AML-193 (cell line): ENCODE measurements around the gene ZNF595.
"Not testable (repeated sequence)": the region's sequence is repeated elsewhere in the genome, so short reads cannot be mapped to it uniquely, and the experiment has no call there.

ENCODE experiments used
- DNase-seq, 2 experiments: peaks; one replicate each; lab custom pipeline; 2025; lab: John Stamatoyannopoulos, UW

Gene ZNF595

DNA sequence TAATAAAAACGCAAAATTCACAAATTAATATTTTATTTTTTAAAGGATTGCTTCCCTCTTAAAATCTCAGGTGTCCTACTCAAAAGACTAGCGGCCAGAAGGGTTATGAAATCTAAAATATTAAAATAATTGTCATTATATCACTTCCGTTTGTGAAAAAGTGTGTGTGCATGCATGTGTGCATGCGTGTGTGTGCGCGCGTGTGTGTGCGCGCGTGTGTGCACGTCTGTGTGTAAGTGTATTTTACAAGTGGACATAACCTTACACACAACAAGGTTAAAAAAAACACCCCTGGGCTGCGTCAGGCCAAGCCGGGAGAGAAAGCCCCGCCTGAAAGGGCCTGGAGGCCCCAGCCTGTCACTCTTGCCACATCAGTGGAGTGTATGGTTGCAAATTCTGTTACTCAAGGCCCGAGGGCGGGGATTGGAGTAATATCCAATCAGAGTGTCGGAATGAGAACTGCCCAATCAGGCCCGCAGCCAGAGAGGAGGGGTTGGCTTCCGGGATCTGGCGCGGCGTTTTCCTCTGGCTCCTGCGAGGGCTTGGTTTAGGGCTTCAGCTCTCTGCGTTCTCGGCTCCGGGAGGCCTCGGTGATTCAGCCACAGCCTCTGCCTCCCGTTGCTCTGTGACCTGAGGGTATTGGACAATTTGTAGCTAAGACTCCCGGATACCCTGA lies at the start of gene ZNF595:
Gene ZNF595, plus strand, starts transcription at position 518 of the 676 bp plus-strand sequence. CDS start 168 bp downstream, outside the sequence.
- DNase-seq, result not testable (repeated sequence)

DNA sequence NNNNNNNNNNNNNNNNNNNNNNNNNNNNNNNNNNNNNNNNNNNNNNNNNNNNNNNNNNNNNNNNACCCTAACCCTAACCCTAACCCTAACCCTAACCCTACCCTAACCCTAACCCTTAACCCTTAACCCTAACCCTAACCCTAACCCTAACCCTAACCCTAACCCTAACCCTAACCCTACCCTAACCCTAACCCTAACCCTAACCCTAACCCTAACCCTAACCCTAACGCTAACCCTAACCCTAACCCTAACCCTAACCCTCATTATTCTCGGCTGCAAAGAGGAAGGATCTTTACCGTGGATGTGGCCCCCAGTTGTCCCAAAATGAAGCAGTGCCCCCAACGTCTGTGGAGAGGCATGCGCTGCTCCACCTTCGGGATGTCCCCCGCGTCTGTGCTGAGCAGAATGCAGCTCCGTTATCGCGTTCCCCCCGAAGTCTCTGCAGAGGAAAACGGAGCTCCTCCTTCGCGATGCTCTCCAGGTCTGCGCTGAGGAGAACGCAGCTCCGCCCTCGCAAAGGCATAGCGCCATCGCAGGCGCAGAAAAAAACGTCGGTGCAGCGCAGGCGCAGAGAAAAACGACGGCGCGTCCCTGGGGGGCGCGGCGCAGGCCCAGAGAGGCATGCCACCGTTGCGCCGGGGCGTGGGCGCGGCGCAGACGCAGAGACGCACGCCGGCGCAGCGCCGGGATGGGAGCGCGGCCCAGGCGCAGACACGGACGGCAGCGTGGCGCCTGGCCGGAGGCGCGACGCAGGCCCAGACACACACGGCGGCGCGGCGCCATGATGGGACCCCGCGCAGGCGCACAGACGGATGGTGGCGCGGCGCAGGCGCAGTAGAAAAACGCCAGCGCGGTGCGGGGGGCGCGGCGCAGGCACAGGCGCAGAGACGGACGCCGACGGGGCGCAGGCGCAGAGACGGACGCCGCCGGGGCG lies 42.9 kb upstream of the ZNF595 start:
- DNase-seq, result not testable (repeated sequence)

DNA sequence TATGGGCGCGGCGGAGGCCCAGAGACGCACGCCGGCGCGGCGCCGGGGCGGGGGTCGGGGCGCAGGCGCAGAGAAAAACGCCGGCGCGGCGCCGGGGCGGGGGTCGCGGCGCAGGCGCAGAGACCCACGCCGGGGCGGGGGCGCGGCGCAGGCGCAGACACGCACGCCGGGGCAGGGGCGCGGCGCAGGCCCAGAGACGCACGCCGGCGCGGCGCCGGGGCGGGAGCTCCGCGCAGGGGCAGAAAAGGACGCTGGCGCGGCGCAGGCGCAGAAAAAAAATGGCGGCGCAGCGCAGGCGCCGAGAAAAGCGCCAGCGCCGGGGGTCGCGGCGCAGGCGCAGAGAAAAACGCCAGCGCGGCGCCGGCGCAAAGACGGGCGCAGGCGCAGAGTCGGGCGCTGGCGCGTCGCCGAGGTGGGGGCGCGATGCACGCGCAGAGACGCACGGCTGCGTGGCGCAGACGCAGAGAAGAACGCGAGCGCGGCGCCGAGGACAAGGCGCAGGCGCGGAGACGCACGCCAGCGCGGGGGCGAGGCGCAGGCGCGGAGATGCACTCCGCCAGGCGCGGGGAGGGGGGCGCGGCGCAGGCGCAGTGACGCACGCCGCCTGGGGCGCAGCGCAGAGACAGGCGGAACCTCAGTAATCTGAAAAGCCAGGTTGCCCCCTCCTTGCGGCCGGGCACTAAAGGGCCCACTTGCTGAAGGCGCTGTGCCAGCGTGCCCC lies 41.9 kb upstream of the ZNF595 start:
- DNase-seq, result not testable (repeated sequence)

DNA sequence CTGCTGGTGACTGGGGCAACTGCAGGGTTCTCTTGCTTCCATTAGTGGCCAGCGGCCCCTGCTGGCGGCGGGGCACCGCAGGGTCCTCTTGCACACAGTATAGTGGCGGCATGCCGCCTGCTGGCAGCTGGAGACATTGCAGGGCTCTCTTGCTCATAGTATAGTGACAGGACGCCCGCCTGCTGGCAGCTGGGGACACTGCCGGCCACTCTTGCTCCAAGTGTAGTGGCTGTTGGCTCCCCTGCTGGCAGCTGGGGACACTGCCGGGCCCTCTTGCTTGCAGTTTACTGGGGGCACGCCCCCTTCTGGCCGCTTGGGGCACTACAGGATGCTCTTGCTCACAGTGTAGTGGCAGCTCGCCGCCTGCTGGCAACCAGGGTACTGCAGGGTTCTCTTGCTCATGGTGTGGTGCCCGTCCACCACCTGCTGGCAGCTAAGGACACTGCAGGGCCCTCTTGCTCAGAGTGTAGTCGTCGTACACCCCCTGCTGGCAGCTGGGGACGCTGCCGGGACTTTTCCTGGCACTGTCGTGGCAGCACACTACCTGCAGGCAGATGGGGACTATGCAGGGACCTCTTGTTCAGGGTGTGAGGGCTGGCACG lies 41.2 kb upstream of the ZNF595 start:
- not testable (repeated sequence) for DNase-seq

DNA sequence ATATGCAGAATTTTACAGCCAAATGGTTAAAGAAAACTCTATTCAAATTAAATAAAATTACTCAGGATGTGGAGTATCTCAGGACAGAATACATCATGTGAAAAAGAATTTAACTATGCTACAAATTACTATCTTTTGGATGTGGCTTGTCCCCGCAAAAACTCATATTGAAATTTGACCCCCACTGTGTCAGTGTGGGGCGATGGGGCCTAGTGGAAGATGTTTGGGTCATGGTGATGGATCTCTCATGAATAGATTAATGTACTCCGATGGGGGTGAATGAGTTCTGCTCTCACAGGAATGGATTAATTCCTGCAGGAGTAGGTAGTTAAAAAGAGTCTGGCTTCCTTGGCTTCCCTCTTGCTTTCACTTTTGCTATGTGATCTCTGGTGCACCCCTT lies 35.0 kb upstream of the ZNF595 start:
- DNase-seq, result not testable (repeated sequence)

DNA sequence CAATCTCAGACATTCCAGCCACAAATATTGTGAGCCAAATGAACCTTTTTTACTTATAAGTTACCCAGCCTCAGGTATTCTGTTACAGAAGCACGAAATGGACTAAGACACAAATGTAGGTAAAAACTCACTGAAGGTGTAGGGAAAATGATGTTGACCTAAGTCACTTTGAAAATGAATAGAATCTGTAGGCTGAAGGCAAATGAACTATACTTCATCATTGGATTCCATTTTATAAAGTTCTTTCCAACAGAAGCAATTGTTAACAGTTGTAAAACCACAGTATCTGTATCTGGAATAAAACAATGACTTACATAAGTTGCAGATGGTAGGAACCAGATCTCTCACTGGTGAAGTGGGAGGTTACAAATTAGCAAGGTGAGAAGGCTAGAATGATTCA lies 34.5 kb upstream of the ZNF595 start:
- DNase-seq, result not testable (repeated sequence)

DNA sequence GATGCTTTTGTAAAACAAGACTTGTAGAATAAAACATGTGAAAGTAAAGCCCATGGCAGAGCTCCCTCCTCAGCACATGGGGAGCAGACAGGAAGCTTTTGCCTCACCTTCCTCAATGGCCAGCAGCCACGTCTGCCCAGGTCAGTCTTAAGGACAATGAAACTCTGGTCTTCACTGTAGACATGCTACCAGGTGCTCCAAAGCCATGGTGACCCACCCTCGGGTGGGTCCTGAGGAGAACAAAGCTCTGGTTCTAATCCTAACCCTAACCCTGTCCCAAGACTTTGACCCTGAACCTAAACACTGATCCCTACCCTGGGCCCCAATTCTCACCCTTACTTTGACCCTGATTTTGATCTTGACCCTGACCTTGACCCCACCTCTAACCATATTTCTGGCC lies 30.2 kb upstream of the ZNF595 start:
- not testable (repeated sequence) for DNase-seq

DNA sequence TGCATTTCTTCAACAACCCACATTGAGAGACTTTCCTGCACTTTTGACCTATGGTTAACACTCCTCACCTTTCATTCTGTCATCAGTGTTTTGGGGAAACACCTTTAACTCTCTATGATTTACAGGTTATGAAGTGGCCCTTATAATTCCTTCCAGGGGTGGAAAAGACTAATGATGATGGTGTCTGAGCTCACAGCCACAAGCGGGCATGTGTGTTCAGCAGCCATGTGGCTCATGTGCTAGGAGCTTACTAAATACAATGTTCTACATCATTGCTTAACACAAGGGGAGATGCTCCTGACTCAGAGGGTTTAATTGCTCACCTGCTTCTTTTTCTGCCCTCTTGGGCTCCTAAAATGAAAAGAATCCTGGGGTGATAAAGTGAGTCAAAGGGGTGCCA lies 28.8 kb upstream of the ZNF595 start:
- not testable (repeated sequence) for DNase-seq

DNA sequence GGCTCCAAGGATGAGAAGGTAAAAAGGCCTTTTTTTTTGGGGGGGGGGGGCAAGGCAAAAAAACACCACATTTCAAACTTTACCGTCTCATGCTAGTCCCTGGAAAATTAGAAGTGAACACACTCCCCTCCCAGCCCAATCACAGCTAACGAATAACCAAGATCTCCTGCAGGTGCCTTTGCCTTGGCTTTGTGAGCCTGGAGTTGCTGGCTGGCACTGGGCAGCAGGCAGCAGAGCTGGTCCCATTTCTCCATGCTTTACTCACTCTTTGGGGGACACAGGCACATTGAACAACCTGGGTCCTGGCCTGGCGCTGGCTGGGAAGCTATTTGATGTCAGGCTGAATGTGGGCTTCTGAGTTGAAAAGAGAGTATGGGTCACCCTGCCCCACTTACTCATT lies 25.6 kb upstream of the ZNF595 start:
- DNase-seq, result not testable (repeated sequence)

DNA sequence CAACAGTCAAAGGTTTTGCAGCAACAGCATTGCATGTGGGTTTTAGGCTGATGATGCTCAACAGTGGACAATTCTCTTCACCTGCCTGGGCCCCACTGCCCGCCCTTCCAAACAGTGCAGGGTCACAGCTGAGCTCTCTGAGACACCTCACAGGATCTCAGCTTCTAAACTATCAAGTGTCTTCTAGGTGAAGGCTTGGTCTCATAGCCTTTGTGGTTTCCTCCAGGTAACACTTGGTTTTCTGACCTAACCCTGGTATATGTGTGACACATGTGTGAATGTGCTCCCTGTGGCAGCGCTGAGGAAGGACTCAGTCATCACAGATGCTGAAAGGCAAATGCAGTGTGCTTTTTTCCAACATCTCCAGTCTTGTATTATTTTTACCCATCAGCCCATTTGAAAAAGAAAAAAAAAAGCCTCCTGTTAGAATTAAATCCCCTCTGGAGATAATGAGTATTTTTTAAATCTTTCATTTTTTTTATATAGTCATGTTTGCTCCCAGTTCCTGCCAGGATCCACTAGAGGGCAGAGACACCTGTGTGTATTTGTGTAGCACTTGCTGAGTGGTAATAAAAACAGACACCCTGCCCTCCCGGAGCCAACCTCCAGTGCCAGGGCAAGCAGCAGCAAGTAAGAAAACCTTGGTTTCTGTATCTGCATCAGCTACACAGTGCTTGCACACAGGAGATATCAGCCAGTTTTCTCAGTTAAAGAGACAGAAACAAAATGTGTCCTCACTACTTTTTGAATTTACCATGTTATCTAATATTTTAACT lies 24.2 kb upstream of the ZNF595 start:
- not testable (repeated sequence) for DNase-seq

DNA sequence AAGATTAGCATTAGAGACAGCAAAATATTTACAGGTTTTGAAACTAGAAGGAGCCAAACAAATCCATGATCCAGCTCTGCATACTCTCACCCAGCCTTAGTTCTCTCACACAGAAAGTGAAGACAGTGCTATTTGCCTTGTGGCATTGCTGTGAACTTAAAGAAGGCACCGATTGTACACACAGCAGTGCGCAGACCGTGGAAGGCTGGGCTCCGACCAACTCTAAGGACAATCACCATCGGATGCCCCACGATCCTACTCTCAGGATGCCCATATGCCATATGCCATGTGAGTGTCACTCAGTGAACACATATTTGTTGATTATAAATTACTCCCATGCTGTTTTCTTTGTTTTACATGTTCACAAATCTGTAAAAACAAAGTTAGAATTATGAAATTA lies 19.8 kb upstream of the ZNF595 start:
- DNase-seq, result not testable (repeated sequence)

DNA sequence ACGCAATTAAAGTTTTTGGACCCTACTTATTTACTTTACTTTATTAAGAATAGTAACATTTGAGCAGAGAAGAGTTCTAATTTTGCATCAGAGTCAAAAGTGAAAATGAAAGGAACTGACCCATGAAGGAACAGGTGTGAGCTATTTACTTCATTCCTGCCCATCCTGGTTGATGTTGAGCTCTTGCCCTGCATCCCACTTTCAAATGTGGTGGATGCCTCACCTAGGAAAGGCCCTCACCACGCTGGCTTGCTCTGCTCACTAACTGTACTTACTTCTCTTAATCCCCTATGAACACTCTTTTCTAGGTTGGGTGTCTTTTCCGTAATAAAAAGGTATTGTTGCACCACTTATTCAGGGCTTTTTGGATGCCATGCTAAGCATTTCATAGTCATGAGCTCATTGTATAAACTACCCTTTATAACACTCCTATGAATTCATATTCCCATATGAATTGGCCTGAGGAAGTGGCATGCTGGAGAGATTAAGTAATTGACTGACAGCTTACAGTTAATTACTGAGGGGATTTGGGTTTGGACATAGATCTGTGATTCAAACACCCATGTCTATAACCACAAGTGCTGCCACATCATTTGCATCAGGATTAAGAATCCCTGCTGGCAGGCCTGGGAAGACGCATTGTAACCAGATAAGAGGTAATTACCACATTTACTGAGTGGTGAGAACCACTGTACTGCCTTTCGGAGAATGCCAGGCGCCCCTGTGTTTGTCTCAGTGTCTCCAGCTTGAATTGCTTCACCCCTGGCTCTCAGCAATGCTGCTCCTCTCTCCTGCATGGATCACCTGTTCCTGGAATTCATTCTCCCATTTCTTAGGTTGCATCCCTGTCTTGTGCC lies 16.3 kb upstream of the ZNF595 start:
- DNase-seq, result not testable (repeated sequence)

DNA sequence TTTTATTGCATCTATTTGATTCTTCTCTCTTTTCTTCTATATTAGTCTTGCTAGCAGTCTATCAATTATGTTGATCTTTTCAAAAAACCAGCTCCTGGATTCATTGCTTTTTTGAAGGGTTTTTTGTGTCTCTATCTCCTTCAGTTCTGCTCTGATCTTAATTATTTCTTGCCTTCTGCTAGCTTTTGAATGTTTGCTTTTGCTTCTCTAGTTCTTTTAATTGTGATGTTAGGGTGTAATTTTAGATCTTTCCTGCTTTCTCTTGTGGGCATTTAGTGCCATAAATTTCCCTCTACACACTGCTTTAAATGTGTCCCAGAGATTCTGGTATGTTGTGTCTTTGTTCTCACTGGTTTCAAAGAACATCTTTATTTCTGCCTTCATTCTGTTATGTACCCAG lies 14.9 kb upstream of the ZNF595 start:
- DNase-seq, result not testable (repeated sequence)

DNA sequence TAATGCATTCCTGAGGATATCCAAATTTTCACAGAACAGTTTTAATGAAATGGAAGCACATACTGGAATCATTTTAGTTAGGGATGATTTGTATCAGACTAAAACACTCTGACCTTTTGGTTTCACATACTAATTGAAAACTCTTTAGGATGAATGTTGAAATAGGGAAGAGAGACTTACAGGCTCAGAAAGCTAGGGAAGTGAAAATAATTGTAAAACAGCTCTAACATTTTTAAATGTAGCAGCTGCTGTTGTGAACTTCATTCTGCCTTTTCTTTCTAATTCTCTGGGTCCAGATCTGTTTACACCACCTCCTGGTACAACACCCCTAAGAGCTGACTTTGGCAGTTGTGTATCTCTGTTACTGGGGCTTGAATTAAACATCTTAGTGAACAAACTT lies 9.7 kb upstream of the ZNF595 start:
- not testable (repeated sequence) for DNase-seq

DNA sequence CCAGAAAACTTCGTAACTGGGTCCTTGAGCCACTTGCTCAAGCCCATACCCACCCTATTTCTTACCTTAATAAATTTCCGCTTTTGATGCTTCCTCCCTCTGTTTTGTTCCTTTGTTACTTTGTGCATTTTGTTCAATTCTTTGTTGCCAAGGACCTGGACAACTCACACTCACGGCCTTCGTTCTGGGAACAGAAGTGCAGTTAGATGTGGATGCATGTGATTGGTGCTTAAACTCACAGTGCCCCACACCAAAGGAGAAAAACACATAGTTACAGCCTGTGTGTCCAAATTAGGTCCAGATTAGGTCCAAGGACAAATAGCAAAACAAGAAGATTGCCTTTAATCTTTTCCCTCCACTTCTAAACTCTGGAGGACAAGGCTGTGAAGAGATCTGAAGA lies 1.9 kb upstream of the ZNF595 start:
- DNase-seq, result not testable (repeated sequence)

DNA sequence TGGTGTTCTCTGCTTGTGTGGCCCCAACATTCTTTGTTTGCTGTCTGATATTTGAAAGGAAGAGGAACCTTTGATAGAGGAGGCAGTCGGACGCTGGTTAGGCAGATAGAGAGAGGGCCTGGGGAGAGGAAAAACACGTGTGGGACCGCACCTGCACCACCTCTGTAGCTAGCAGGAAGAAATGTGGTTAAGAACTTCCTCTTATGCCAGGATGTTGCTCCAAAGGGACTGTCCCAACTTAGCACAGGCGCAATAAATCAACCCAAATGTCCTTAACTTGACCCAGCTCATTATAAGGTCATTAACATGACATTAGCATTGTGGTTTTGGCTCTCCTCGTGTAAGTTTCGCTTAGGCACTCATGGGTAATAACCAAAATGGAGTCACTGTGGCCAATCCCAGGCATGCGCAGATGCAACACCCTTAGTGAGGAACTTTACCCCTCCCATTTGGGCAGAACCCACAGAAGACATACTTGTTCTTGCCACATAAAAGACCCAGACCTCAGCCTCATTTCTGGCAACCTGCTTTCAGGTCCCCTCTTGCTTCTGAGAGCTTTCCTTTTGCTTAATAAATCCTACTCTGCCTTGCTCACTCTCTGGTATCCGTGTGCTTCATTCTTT lies 1.4 kb upstream of the ZNF595 start:
- not testable (repeated sequence) for DNase-seq

DNA sequence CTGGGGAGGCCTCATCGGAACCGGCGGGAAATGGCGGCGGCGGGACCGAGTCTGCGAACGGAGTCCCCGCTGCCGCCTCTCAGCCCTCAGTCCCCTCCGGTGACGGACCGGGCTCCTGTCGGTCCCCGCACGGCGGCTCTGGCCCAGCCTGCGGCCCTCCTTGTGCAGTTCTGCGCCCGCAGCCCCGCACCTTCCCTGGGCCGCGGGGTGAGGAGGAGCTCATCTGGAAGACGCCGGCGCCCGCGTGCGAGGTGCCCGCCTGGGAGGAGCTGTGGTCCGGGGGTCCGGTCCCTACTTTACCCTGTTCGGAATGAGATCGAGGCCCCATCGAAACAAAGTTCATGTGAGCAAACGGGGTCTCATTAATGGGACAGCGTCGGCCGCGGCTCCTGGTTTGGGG lies 400 bp downstream of the ZNF595 start:
- DNase-seq, result not testable (repeated sequence)

DNA sequence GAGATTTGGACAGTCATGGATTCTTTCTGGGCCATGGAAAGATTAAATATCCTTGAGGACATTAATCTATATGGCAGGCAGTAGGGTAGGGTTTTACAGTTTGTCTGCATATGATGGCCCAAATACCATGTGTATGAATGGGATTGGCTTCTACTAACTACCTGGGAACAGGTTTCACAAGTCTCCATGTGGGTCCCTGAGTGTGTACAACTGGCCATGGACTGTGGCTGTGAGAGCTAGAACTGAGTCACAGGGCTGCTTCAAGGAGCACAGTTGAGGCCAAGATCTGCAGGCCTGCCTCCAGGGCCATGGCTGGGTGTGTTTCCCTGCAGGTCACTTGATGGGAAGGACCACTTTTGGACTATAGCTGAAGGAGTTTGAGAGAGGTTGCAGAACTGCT lies 11.6 kb downstream of the ZNF595 start:
- DNase-seq, result not testable (repeated sequence)

DNA sequence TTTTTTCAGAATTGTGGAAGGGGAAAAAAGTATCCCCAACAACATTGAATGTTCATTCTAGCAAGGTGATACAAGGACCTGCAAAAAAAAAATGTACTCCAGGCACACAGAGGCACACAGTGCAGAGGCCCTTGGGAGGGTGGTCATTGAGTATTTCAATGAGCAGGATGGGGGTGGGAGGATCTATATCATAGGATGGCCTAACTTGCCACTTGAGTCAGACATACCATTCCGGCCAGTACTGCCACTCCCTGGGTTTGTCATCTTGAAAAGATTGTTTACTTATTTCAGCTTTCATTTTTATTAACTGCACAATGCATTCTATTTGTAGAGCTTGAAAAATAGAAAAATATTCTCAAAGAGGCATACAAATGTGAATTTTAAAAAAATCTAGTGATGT lies 18.7 kb downstream of the ZNF595 start:
- DNase-seq, result no peak

DNA sequence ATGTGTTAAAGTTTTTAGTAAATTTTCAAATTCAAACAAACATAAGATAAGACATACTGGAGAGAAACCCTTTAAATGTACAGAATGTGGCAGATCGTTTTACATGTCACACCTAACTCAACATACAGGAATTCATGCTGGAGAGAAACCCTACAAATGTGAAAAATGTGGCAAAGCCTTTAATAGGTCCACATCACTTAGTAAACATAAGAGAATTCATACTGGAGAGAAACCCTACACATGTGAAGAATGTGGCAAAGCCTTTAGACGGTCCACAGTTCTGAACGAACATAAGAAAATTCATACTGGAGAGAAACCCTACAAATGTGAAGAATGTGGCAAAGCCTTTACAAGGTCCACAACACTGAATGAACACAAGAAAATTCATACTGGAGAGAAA lies 32.8 kb downstream of the ZNF595 start:
- DNase-seq, result no peak
